GM10847 (cell line): ENCODE data around the gene IQSEC3.

Experiments used
- POLR2A ChIP-seq: IDR thresholded peaks from 2 replicates; pipeline ENCODE4 v1.6.1; 2011; ENCODE audit not compliant: insufficient read length; ENCODE audit errors: extremely low read depth

Gene IQSEC3

GRCh38 chr12:220491-220890 is 153.9 kb downstream of the IQSEC3 start:
- TF ChIP-seq POLR2A = no peak

- TF ChIP-seq POLR2A = no peak
These were observed 154.5 kb downstream of the IQSEC3 start for GRCh38 chr12:220946-221550.

GRCh38 chr12:221736-222135 is 155.2 kb downstream of the IQSEC3 start:
- TF ChIP-seq POLR2A = no peak

- no peak for TF ChIP-seq POLR2A
These were observed 157.3 kb downstream of the IQSEC3 start for GRCh38 chr12:223841-224240.

- no peak for TF ChIP-seq POLR2A
These were observed 157.8 kb downstream of the IQSEC3 start for GRCh38 chr12:224330-224729.

GRCh38 chr12:225012-225411 is 158.4 kb downstream of the IQSEC3 start:
- no peak for TF ChIP-seq POLR2A

- TF ChIP-seq POLR2A = no peak
These were observed 159.8 kb downstream of the IQSEC3 start for GRCh38 chr12:226401-226800.

- TF ChIP-seq POLR2A = no peak
These were observed 160.8 kb downstream of the IQSEC3 start for GRCh38 chr12:227286-227915.
